ENCODE measurements around the gene TPX2.
"Not testable (repeated sequence)": the region's sequence is repeated elsewhere in the genome, so short reads cannot be mapped to it uniquely, and the experiment has no call there.

TPX2 gene

GRCh38 chr20:31720486-31721407 lies 18.3 kb upstream of the TPX2 start:
- FAIRE-seq: no peak
- no peak for DNase-seq (ENCODE audit: insufficient read length, low spot score)

- FAIRE-seq (no peak), DNase-seq (ENCODE audit: insufficient read length, low spot score) (no peak)
Observed at GRCh38 chr20:31721408-31722256, 17.5 kb upstream of the TPX2 start.

GRCh38 chr20:31722257-31723068 lies 16.6 kb upstream of the TPX2 start, which contains the start of gene BCL2L1:
Gene BCL2L1, minus strand, starts transcription at chr20:31722868. Its CDS starts 650 bp downstream, at chr20:31722218.
- DNase-seq (ENCODE audit: insufficient read length, low spot score): no peak
- no peak for FAIRE-seq

- DNase-seq (ENCODE audit: insufficient read length, low spot score): no peak
- no peak for FAIRE-seq
Observed at GRCh38 chr20:31723069-31723318, 16.1 kb upstream of the TPX2 start.

GRCh38 chr20:31723319-31724078 lies 15.6 kb upstream of the TPX2 start:
- FAIRE-seq (peak; percentile 28), DNase-seq (ENCODE audit: insufficient read length, low spot score) (peak; percentile 98)

- FAIRE-seq: no peak
- no peak for DNase-seq (ENCODE audit: insufficient read length, low spot score)
Observed at GRCh38 chr20:31731321-31731717, 7.8 kb upstream of the TPX2 start.

GRCh38 chr20:31739550-31739977 lies 474 bp downstream of the TPX2 start:
- FAIRE-seq: no peak
- no peak for DNase-seq (ENCODE audit: insufficient read length, low spot score)

- FAIRE-seq (no peak), DNase-seq (ENCODE audit: insufficient read length, low spot score) (peak; percentile 57)
Observed at GRCh38 chr20:31740208-31740607, 1.1 kb downstream of the TPX2 start.

- FAIRE-seq (no peak), DNase-seq (ENCODE audit: insufficient read length, low spot score) (no peak)
Observed at GRCh38 chr20:31740656-31741323, 1.7 kb downstream of the TPX2 start.

GRCh38 chr20:31746068-31746878 lies 7.2 kb downstream of the TPX2 start:
- no peak for FAIRE-seq
- no peak for DNase-seq (ENCODE audit: insufficient read length, low spot score)

GRCh38 chr20:31747028-31747427 lies 7.9 kb downstream of the TPX2 start:
- FAIRE-seq; DNase-seq (ENCODE audit: insufficient read length, low spot score): not testable (repeated sequence)

- no peak for FAIRE-seq
- DNase-seq (ENCODE audit: insufficient read length, low spot score): no peak
Observed at GRCh38 chr20:31747640-31748039, 8.6 kb downstream of the TPX2 start.

- DNase-seq (ENCODE audit: insufficient read length, low spot score) (no peak), FAIRE-seq (no peak)
Observed at GRCh38 chr20:31749223-31749622, 10.1 kb downstream of the TPX2 start.

GRCh38 chr20:31751126-31751525 lies 12.0 kb downstream of the TPX2 start:
- no peak for FAIRE-seq
- no peak for DNase-seq (ENCODE audit: insufficient read length, low spot score)

- DNase-seq (ENCODE audit: insufficient read length, low spot score) (no peak), FAIRE-seq (no peak)
Observed at GRCh38 chr20:31757254-31757653, 18.2 kb downstream of the TPX2 start.

GRCh38 chr20:31758521-31758920 lies 19.4 kb downstream of the TPX2 start:
- DNase-seq (ENCODE audit: insufficient read length, low spot score) (no peak), FAIRE-seq (no peak)

GRCh38 chr20:31758991-31759390 lies 19.9 kb downstream of the TPX2 start:
- DNase-seq (ENCODE audit: insufficient read length, low spot score) (no peak), FAIRE-seq (no peak)

GRCh38 chr20:31759836-31760518 lies 20.9 kb downstream of the TPX2 start:
- FAIRE-seq (no peak), DNase-seq (ENCODE audit: insufficient read length, low spot score) (no peak)

Measured in HTR-8/SVneo (cell line).